ENCODE measurements around the gene MYO5B.

MYO5B gene

DNA sequence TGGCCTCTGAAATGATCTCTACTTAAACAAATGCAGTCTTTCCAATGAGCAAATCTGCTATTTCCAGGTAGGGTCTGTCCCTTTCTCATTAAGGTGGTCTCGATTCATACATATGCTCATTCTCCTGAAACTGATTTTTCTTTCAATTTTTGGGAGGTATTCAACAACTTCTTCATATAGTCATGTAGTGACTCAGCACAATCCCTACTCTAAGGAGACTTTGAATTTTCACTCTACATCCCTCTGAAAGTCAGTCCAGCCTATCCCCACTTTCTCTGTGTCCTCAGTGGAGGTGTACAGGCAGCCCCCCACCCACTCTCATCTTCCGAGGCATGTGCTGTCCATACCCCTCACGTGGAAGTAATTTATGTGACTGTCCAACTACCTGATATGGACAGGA lies 281.7 kb downstream of the MYO5B start:
- WGBS (ENCODE audit: extremely low coverage, insufficient coverage, low lambda C conversion rate) = no CpG with 5 or more reads among the region's 3 CpGs

DNA sequence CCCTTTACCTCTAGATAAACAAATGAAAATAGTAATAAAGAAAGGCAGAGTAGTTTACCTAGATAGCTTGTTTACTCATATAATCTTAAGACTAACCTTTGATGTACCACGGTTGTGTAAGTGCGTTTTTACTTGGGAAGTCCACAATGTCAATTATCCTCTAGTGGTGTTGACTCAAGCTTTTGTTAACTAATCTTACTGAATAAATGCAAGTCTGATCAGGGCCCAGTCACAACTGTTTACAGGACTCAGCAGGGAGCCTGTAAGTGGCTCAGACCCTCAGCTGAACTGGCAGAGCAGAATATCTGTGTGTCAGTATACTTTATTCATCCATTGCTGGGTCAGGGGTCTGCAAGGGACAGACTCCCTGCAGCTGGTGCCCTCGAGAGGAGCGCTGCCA lies 283.5 kb downstream of the MYO5B start:
- H3K56ac ChIP-seq (ENCODE audit: low read length) = no peak overlapping the region
- no peaks in the 10 kb centered on the region for H3K79me1 ChIP-seq (ENCODE audit: low read length)
- H3K9ac ChIP-seq (ENCODE audit: low read length) = no peak overlapping the region
- H3K36me3 ChIP-seq (ENCODE audit: control insufficient read depth, insufficient read depth, low read length) = no peaks in the 10 kb centered on the region
- no peak overlapping the region for H2AK5ac ChIP-seq (ENCODE audit: low read length)
- no CpG with 5 or more reads among the region's 4 CpGs for WGBS (ENCODE audit: extremely low coverage, insufficient coverage, low lambda C conversion rate)
- DNase-seq = peak; percentile 78
- H3K23ac ChIP-seq (ENCODE audit: low read length) = no peak overlapping the region
- H2BK120ac ChIP-seq (ENCODE audit: low read depth, low read length) = no peak overlapping the region
- H3K4me1 ChIP-seq (ENCODE audit: control insufficient read depth, low read depth, low read length) = peaks cover 13% of the 10 kb centered on the region
- H3K79me2 ChIP-seq (ENCODE audit: control insufficient read depth, insufficient read depth, low read length) = no peaks in the 10 kb centered on the region
- no peak overlapping the region for H3K4me3 ChIP-seq (ENCODE audit: low read length)
- peak overlapping the region; percentile 75 for H3K27ac ChIP-seq (ENCODE audit: low read depth, low read length)
- H2BK15ac ChIP-seq (replicated peaks; ENCODE audit: low read depth) = no peak overlapping the region
- H4K5ac ChIP-seq (ENCODE audit: low read length) = no peak overlapping the region
- H4K8ac ChIP-seq (ENCODE audit: low read depth, low read length) = no peak overlapping the region
- no peaks in the 10 kb centered on the region for H3K27me3 ChIP-seq (ENCODE audit: insufficient read depth, low read length, poor library complexity)
- no peak overlapping the region for H3K18ac ChIP-seq (ENCODE audit: low read length)
- H3K4ac ChIP-seq (ENCODE audit: low read depth, low read length) = no peak overlapping the region
- H2BK5ac ChIP-seq (ENCODE audit: low read length) = no peak overlapping the region
- H3K4me2 ChIP-seq (ENCODE audit: low read length) = no peak overlapping the region

More for the DNA sequence above, 281.7 kb downstream of the MYO5B start:
- no peaks in the 10 kb centered on the region for H3K36me3 ChIP-seq (ENCODE audit: control insufficient read depth, insufficient read depth, low read length)
- H4K8ac ChIP-seq (ENCODE audit: low read depth, low read length) = no peak overlapping the region
- H4K5ac ChIP-seq (ENCODE audit: low read length) = no peak overlapping the region
- no peaks in the 10 kb centered on the region for H3K27me3 ChIP-seq (ENCODE audit: insufficient read depth, low read length, poor library complexity)
- no peak overlapping the region for H3K18ac ChIP-seq (ENCODE audit: low read length)
- H3K4me3 ChIP-seq (ENCODE audit: low read length) = no peak overlapping the region
- H3K56ac ChIP-seq (ENCODE audit: low read length) = no peak overlapping the region
- no peak overlapping the region for H3K9ac ChIP-seq (ENCODE audit: low read length)
- no peaks in the 10 kb centered on the region for H3K79me2 ChIP-seq (ENCODE audit: control insufficient read depth, insufficient read depth, low read length)
- H3K23ac ChIP-seq (ENCODE audit: low read length) = no peak overlapping the region
- no peak overlapping the region for H3K27ac ChIP-seq (ENCODE audit: low read depth, low read length)
- H3K79me1 ChIP-seq (ENCODE audit: low read length) = no peaks in the 10 kb centered on the region
- no peak overlapping the region for H2BK120ac ChIP-seq (ENCODE audit: low read depth, low read length)
- no peak overlapping the region for H2BK5ac ChIP-seq (ENCODE audit: low read length)
- no peak for DNase-seq
- H3K4me1 ChIP-seq (ENCODE audit: control insufficient read depth, low read depth, low read length) = peaks cover 3% of the 10 kb centered on the region
- H3K4me2 ChIP-seq (ENCODE audit: low read length) = no peak overlapping the region
- peak overlapping the region; percentile 36 for H3K4ac ChIP-seq (ENCODE audit: low read depth, low read length)
- H2AK5ac ChIP-seq (ENCODE audit: low read length) = no peak overlapping the region
- H2BK15ac ChIP-seq (replicated peaks; ENCODE audit: low read depth) = no peak overlapping the region

DNA sequence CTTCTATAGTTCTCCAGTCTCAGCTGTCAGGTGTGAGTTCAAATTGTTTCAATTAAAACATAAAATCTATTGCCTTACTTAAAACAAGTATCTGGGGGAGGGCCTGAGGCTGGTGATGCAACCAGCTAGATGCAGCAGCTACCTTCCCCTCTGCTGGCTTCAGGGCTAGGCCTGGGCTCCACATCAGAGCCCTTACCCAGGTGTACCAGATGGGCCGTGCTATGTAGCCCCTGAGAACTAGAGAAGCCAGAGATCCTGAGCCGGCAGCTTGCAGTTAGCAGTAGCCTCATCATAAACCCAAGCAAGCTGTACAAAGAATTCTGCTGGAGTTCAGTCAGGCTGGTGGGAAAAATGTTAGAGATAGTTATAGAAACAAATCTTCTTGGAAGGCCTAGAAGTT lies 284.0 kb downstream of the MYO5B start:
- Histone ChIP-seq H3K23ac (ENCODE audit: low read length) (no peak overlapping the region), H2BK120ac (ENCODE audit: low read depth, low read length) (peak overlapping the region; percentile 30), H3K79me2 (ENCODE audit: control insufficient read depth, insufficient read depth, low read length) (no peaks in the 10 kb centered on the region), H4K8ac (ENCODE audit: low read depth, low read length) (no peak overlapping the region), H2BK5ac (ENCODE audit: low read length) (peak overlapping the region; percentile 33), H3K4me3 (ENCODE audit: low read length) (no peak overlapping the region), H3K4me1 (ENCODE audit: control insufficient read depth, low read depth, low read length) (peaks cover 17% of the 10 kb centered on the region), H4K5ac (ENCODE audit: low read length) (no peak overlapping the region), H3K4ac (ENCODE audit: low read depth, low read length) (peak overlapping the region; percentile 37), H2BK15ac (replicated peaks; ENCODE audit: low read depth) (no peak overlapping the region), H3K9ac (ENCODE audit: low read length) (no peak overlapping the region), H3K79me1 (ENCODE audit: low read length) (no peaks in the 10 kb centered on the region), H3K36me3 (ENCODE audit: control insufficient read depth, insufficient read depth, low read length) (no peaks in the 10 kb centered on the region), H3K27ac (ENCODE audit: low read depth, low read length) (peak overlapping the region; percentile 65), H2AK5ac (ENCODE audit: low read length) (no peak overlapping the region), H3K18ac (ENCODE audit: low read length) (peak overlapping the region; percentile 81), H3K27me3 (ENCODE audit: insufficient read depth, low read length, poor library complexity) (no peaks in the 10 kb centered on the region), H3K56ac (ENCODE audit: low read length) (peak overlapping the region; percentile 12), H3K4me2 (ENCODE audit: low read length) (no peak overlapping the region)
- peak; percentile 26 for DNase-seq
- WGBS (ENCODE audit: extremely low coverage, insufficient coverage, low lambda C conversion rate) = no CpG with 5 or more reads among the region's 2 CpGs

DNA sequence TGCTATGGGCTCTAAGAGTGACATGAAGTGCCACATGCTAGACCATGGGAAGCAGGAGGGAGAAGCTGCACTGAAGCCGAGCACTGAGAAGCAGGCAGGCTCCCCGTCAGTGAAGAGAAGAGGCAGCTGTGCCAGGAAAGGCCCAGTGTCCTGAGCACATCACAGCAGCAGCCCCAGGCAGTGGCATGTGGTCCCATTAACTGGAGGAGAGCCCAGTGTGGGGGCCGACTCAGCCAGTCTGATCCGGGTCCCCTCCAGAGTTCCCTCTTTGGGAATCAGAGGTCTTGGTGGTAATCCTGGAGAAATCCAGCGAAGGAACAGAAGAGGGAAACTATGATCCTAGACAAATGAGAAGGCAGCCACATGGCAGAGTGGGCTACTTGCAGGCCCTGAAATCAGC lies 284.9 kb downstream of the MYO5B start:
- no CpG with 5 or more reads among the region's 5 CpGs for WGBS (ENCODE audit: extremely low coverage, insufficient coverage, low lambda C conversion rate)
- Histone ChIP-seq H3K9ac (ENCODE audit: low read length) (no peak overlapping the region), H3K4me3 (ENCODE audit: low read length) (no peak overlapping the region), H4K8ac (ENCODE audit: low read depth, low read length) (no peak overlapping the region), H3K23ac (ENCODE audit: low read length) (no peak overlapping the region), H3K56ac (ENCODE audit: low read length) (peak overlapping the region; percentile 1), H3K27ac (ENCODE audit: low read depth, low read length) (no peak overlapping the region), H3K4me1 (ENCODE audit: control insufficient read depth, low read depth, low read length) (peaks cover 23% of the 10 kb centered on the region), H3K36me3 (ENCODE audit: control insufficient read depth, insufficient read depth, low read length) (no peaks in the 10 kb centered on the region), H4K5ac (ENCODE audit: low read length) (no peak overlapping the region), H2BK120ac (ENCODE audit: low read depth, low read length) (no peak overlapping the region), H3K4me2 (ENCODE audit: low read length) (no peak overlapping the region), H2BK5ac (ENCODE audit: low read length) (peak overlapping the region; percentile 2), H2BK15ac (replicated peaks; ENCODE audit: low read depth) (no peak overlapping the region), H3K79me1 (ENCODE audit: low read length) (no peaks in the 10 kb centered on the region), H3K4ac (ENCODE audit: low read depth, low read length) (no peak overlapping the region), H3K27me3 (ENCODE audit: insufficient read depth, low read length, poor library complexity) (no peaks in the 10 kb centered on the region), H3K79me2 (ENCODE audit: control insufficient read depth, insufficient read depth, low read length) (no peaks in the 10 kb centered on the region), H2AK5ac (ENCODE audit: low read length) (peak overlapping the region; percentile 80), H3K18ac (ENCODE audit: low read length) (peak overlapping the region; percentile 54)
- DNase-seq = no peak

DNA sequence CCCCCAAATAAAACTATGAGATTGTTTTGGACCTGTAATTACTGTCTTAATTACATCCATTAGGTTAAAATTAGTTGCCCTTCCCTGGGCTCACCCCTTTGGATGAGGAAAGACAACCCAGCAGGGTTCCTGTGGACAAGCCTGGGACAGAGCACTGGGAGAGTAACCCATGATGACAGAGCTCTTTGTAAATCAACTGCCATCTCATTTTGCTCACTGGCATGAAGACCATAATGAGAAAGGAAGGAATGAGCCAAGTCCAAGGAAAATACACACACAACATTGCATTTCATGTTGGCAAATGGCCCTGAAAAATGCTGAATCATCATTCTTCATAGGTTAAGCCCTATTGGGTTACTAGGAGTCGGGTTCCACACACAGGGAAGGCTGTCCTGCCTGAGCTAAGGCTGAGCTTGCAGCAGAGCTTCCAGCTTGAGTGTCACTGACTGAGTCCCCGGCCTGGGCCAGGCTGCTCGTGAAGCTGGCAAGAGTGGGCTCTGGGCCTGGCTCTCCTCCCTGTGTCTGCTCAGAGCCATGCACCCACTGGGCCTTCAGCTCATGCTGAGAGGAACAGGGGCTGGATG lies 287.5 kb downstream of the MYO5B start:
- Histone ChIP-seq H3K4ac (ENCODE audit: low read depth, low read length) (peak overlapping the region; percentile 0), H2BK5ac (ENCODE audit: low read length) (peak overlapping the region; percentile 54), H4K8ac (ENCODE audit: low read depth, low read length) (no peak overlapping the region), H4K5ac (ENCODE audit: low read length) (peak overlapping the region; percentile 48), H3K79me2 (ENCODE audit: control insufficient read depth, insufficient read depth, low read length) (no peaks in the 10 kb centered on the region), H3K36me3 (ENCODE audit: control insufficient read depth, insufficient read depth, low read length) (no peaks in the 10 kb centered on the region), H3K56ac (ENCODE audit: low read length) (peak overlapping the region; percentile 56), H3K18ac (ENCODE audit: low read length) (no peak overlapping the region), H3K27me3 (ENCODE audit: insufficient read depth, low read length, poor library complexity) (no peaks in the 10 kb centered on the region), H2BK120ac (ENCODE audit: low read depth, low read length) (no peak overlapping the region), H3K9ac (ENCODE audit: low read length) (no peak overlapping the region), H3K4me1 (ENCODE audit: control insufficient read depth, low read depth, low read length) (peaks cover 32% of the 10 kb centered on the region), H3K4me3 (ENCODE audit: low read length) (no peak overlapping the region), H2AK5ac (ENCODE audit: low read length) (peak overlapping the region; percentile 75), H3K79me1 (ENCODE audit: low read length) (no peaks in the 10 kb centered on the region), H3K4me2 (ENCODE audit: low read length) (no peak overlapping the region), H3K23ac (ENCODE audit: low read length) (no peak overlapping the region), H3K27ac (ENCODE audit: low read depth, low read length) (no peak overlapping the region), H2BK15ac (replicated peaks; ENCODE audit: low read depth) (no peak overlapping the region)
- peak; percentile 25 for DNase-seq
- no CpG with 5 or more reads among the region's 3 CpGs for WGBS (ENCODE audit: extremely low coverage, insufficient coverage, low lambda C conversion rate)

DNA sequence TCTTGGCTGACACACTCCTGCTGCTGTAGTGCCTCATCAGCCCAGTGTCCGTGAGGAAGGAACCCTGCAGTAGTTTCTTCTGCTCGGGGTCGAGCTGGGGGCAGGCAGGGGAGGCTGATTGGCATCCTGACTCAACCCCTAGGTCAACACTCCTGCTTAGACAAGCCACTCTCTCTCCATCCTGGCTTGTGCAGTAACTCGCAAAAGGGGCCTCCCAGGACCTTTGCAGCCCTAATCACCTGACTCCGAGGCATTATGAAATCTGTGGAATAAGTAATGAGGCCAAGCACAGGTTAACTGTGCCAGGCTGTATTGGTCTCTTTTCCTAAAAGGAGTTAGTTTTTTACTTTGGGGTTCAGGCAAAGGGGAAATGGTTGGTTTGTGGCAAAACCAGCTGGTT lies 289.2 kb downstream of the MYO5B start:
- Histone ChIP-seq H2BK5ac (ENCODE audit: low read length) (peak overlapping the region; percentile 84), H3K18ac (ENCODE audit: low read length) (peak overlapping the region; percentile 7), H3K4me3 (ENCODE audit: low read length) (no peak overlapping the region), H4K8ac (ENCODE audit: low read depth, low read length) (no peak overlapping the region), H3K4me2 (ENCODE audit: low read length) (no peak overlapping the region), H4K5ac (ENCODE audit: low read length) (no peak overlapping the region), H3K79me1 (ENCODE audit: low read length) (no peaks in the 10 kb centered on the region), H2BK120ac (ENCODE audit: low read depth, low read length) (peak overlapping the region; percentile 62), H2BK15ac (replicated peaks; ENCODE audit: low read depth) (no peak overlapping the region), H3K56ac (ENCODE audit: low read length) (peak overlapping the region; percentile 75), H3K9ac (ENCODE audit: low read length) (peak overlapping the region; percentile 38), H3K4me1 (ENCODE audit: control insufficient read depth, low read depth, low read length) (peaks cover 30% of the 10 kb centered on the region), H3K23ac (ENCODE audit: low read length) (no peak overlapping the region), H2AK5ac (ENCODE audit: low read length) (peak overlapping the region; percentile 97), H3K27me3 (ENCODE audit: insufficient read depth, low read length, poor library complexity) (no peaks in the 10 kb centered on the region), H3K36me3 (ENCODE audit: control insufficient read depth, insufficient read depth, low read length) (no peaks in the 10 kb centered on the region), H3K4ac (ENCODE audit: low read depth, low read length) (peak overlapping the region; percentile 85), H3K27ac (ENCODE audit: low read depth, low read length) (peak overlapping the region; percentile 73), H3K79me2 (ENCODE audit: control insufficient read depth, insufficient read depth, low read length) (no peaks in the 10 kb centered on the region)
- no peak for DNase-seq
- no CpG with 5 or more reads among the region's 5 CpGs for WGBS (ENCODE audit: extremely low coverage, insufficient coverage, low lambda C conversion rate)
